ENCODE results near the gene IER2.
"Not testable (repeated sequence)": the region's sequence is repeated elsewhere in the genome, so short reads cannot be mapped to it uniquely, and the experiment has no call there.

The IER2 gene

DNA sequence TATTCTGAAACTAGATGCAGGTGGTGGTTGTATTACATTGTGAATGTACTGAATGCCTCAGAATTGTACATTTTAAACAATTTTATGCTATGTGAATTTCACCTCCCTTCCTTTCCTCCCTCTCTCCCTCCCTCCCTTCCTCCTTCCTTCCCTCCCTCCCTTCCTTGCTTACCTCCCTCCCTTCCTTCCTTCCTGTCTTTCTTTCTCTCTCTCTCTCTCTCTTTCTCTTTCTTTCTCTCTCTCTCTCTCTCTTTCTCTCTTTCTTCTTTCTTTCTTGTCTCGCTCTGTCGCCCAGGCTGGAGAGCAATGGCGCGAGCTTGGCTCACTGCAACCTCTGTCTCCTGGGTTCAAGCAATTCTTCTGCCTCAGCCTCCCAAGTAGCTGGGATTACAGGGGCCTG lies 37.2 kb downstream of the IER2 start:
- no peak for DNase-seq
- Histone ChIP-seq H3K27ac (no peak overlapping the region), H3K36me3 (replicated peaks) (no peaks in the 10 kb centered on the region), H3K27me3 (replicated peaks) (no peaks in the 10 kb centered on the region), H3K4me3 (ENCODE audit: low read depth, low read length) (no peak overlapping the region)
- in situ Hi-C loops (cut with HindIII; ENCODE audit: low pct_ligation_motif_present, low sequenced_read_pairs): no loop called here
- TF ChIP-seq, protein P1, sequence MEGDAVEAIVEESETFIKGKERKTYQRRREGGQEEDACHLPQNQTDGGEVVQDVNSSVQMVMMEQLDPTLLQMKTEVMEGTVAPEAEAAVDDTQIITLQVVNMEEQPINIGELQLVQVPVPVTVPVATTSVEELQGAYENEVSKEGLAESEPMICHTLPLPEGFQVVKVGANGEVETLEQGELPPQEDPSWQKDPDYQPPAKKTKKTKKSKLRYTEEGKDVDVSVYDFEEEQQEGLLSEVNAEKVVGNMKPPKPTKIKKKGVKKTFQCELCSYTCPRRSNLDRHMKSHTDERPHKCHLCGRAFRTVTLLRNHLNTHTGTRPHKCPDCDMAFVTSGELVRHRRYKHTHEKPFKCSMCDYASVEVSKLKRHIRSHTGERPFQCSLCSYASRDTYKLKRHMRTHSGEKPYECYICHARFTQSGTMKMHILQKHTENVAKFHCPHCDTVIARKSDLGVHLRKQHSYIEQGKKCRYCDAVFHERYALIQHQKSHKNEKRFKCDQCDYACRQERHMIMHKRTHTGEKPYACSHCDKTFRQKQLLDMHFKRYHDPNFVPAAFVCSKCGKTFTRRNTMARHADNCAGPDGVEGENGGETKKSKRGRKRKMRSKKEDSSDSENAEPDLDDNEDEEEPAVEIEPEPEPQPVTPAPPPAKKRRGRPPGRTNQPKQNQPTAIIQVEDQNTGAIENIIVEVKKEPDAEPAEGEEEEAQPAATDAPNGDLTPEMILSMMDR (IDR thresholded peaks at IDR 0.05; ENCODE audit: low read depth, low read length, missing control alignments): no peak

DNA sequence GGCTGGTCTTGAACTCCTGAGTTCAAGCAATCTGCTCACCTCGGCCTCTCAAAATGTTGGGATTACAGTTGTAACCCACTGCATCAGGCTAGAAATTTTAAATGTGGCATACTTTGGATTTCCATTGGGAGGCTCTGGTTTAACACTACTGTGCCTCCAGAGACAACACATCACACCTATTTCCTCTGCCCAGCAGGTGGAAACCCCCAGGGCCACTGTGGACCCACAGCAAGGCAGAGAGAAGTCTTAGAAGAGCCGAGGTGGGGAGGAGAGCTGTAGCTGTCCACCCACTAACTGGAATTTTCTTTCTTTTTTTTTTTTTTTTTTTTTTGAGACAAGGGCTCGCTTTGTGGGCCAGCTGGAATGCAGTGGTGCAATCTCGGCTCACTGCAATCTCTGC lies 39.4 kb downstream of the IER2 start:
- in situ Hi-C loops (cut with HindIII; ENCODE audit: low pct_ligation_motif_present, low sequenced_read_pairs): no loop called here
- Histone ChIP-seq H3K27me3 (replicated peaks) (no peaks in the 10 kb centered on the region), H3K27ac (no peak overlapping the region), H3K36me3 (replicated peaks) (no peaks in the 10 kb centered on the region), H3K4me3 (ENCODE audit: low read depth, low read length) (no peak overlapping the region)
- DNase-seq: no peak
- TF ChIP-seq, protein P1 (IDR thresholded peaks at IDR 0.05; ENCODE audit: low read depth, low read length, missing control alignments): no peak

DNA sequence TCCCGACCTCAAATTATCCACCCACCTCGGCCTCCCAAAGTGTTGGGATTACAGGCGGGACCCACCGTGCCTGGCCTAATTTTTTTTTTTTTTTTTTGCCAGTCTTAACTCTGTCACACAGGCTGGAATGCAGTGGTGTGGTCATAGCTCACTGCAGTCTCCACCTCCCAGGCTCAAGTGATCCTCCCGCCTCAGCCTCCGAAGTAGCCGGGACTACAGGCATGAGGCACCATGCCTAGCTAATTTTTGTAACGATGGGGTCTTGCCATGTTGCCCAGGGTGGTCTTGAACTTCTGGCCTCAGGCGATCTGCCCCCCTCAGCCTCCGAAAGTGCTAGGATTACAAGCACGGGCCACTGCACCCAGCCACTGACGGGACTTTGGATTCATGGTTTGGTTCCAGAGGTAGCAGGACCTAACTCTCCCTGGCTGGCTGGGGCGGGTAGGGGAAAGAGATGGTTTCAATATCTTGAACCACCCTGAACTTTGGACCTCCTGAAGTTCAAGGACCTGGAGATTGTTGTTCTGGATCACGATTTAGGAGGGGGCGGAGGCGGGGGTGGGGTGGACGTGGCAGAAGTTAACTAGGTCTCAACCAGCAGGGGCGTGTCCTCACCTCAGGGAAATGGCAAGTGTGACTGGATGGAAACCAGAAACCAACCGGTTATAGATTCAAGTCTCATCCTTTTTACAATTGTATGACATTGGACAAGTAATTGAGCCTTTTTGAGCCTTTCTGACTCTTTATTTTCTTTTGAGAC lies 40.8 kb downstream of the IER2 start:
- H3K27ac ChIP-seq: no peak overlapping the region
- TF ChIP-seq, protein P1 (IDR thresholded peaks at IDR 0.05; ENCODE audit: low read depth, low read length, missing control alignments): no peak
- DNase-seq: no peak
- H3K36me3 ChIP-seq (replicated peaks): no peaks in the 10 kb centered on the region
- H3K4me3 ChIP-seq (ENCODE audit: low read depth, low read length): no peak overlapping the region
- in situ Hi-C loops (cut with HindIII; ENCODE audit: low pct_ligation_motif_present, low sequenced_read_pairs): no loop called here
- H3K27me3 ChIP-seq (replicated peaks): no peaks in the 10 kb centered on the region

DNA sequence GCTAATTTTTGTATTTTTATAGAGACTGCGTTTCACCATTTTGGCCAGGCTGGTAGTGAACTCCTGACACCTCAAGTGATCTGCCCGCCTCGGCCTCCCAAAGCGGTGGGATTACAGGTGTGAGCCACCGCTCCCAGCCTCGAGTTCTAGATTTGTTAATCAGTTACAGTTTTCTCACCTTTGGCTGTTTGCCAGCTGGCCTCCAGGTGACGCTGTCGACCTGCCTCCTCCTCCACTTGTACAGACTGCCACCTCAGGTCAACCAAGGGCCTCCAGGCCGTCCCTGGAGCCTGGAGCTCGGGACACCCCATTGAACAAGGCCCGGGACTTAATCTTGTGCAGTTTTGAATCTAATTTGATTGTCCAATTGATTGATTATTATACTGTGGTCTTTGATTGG lies 45.5 kb downstream of the IER2 start:
- DNase-seq: no peak
- TF ChIP-seq, protein P1 (IDR thresholded peaks at IDR 0.05; ENCODE audit: low read depth, low read length, missing control alignments): peak; percentile 5
- H3K27me3 ChIP-seq (replicated peaks): no peaks in the 10 kb centered on the region
- H3K27ac ChIP-seq: no peak overlapping the region
- no peaks in the 10 kb centered on the region for H3K36me3 ChIP-seq (replicated peaks)
- no peak overlapping the region for H3K4me3 ChIP-seq (ENCODE audit: low read depth, low read length)
- in situ Hi-C loops (cut with HindIII; ENCODE audit: low pct_ligation_motif_present, low sequenced_read_pairs): no loop called here

DNA sequence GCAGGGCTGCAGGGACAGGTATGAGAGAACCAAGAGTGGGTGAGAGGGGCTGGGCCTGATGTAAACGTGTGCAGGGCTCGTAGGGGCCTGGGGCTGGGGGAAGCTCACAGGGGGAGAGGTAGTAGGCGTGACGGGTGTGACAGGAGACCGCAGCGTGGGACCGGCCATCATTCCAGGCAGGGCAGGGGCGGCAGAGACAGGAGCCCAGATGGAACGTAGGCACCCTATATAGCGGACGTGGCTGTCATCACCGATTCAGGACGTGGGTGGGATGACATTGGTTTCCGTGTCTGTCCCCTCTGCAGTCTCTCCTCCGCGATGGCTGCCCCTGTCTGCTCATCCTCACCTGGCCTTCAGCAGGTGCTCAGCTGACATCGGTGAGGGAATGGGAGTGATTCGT lies 48.4 kb downstream of the IER2 start:
- TF ChIP-seq, protein P1 (IDR thresholded peaks at IDR 0.05; ENCODE audit: low read depth, low read length, missing control alignments): no peak
- Histone ChIP-seq H3K27me3 (replicated peaks) (no peaks in the 10 kb centered on the region), H3K27ac (no peak overlapping the region), H3K36me3 (replicated peaks) (no peaks in the 10 kb centered on the region), H3K4me3 (ENCODE audit: low read depth, low read length) (no peak overlapping the region)
- DNase-seq: no peak
- in situ Hi-C loops (cut with HindIII; ENCODE audit: low pct_ligation_motif_present, low sequenced_read_pairs): no loop called here

DNA sequence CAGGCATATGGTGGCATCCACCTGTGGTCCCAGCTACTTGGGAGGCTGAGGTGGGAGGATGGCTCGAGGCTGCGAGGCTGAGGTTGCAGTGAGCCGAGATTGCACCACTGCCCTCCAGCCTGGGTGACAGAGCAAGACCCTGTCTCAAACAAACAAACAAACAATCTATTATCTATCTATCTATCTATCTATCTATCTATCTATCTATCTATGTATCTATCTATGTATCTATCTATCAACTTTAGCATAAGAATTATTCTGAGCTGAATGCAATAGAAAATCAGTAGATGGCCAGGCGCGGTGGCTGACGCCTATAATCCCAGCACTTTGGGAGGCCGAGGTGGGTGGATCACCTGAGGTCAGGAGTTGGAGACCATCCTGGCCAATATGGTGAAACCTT lies 51.9 kb downstream of the IER2 start:
- H3K27ac ChIP-seq; H3K36me3 ChIP-seq (replicated peaks); DNase-seq; in situ Hi-C loops (cut with HindIII; ENCODE audit: low pct_ligation_motif_present, low sequenced_read_pairs); H3K4me3 ChIP-seq (ENCODE audit: low read depth, low read length); H3K27me3 ChIP-seq (replicated peaks): not testable (repeated sequence)

Measured in brain microvascular endothelial cell (primary cell).